Measurements from ENCODE around the gene ISL1.

Gene ISL1

DNA sequence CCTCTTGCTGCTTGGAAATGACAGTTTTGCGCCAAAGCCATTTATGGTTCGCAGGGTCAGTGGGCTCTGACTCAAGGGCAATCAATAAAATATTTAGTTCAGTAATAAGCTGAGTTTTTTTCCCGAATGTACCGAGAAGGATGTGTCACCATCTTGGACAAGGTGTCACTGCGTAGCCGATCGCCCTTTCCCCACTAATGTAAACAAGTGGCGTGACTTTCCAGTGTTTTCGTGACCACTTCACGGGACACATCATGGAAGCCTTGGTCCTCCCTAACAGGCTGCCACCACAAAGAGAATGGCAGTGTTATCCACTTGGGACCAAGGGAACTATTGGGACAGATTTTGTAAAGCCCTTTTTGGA lies 16.4 kb downstream of the ISL1 start:
- H3K4me3 ChIP-seq (ENCODE audit: low read length): no peak overlapping the region
- TF ChIP-seq, protein P1, sequence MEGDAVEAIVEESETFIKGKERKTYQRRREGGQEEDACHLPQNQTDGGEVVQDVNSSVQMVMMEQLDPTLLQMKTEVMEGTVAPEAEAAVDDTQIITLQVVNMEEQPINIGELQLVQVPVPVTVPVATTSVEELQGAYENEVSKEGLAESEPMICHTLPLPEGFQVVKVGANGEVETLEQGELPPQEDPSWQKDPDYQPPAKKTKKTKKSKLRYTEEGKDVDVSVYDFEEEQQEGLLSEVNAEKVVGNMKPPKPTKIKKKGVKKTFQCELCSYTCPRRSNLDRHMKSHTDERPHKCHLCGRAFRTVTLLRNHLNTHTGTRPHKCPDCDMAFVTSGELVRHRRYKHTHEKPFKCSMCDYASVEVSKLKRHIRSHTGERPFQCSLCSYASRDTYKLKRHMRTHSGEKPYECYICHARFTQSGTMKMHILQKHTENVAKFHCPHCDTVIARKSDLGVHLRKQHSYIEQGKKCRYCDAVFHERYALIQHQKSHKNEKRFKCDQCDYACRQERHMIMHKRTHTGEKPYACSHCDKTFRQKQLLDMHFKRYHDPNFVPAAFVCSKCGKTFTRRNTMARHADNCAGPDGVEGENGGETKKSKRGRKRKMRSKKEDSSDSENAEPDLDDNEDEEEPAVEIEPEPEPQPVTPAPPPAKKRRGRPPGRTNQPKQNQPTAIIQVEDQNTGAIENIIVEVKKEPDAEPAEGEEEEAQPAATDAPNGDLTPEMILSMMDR (conservative IDR thresholded peaks at IDR 0.05; ENCODE audit: low read length): no peak
- DNase-seq (ENCODE audit: low read depth): no peak

DNA sequence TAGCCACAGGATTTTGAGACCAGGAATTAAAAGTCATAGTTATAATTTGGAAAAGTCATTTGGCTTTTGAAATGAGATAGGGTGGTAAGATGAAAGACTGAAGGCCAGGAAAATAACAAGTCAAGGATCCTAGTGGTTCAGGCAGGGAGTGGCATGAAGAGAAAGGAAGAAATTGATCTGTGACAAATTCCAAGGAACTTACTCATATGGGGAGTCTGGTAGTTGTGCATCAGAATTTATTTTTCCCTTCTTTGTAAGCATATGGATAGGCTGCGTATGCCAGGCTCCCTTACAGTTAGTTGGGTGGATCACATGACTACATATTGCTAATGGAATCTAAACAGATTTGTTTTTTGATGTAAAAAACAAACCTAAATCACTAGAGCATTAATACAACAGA lies 21.0 kb downstream of the ISL1 start:
- H3K4me3 ChIP-seq (ENCODE audit: low read length): no peak overlapping the region
- TF ChIP-seq, protein P1 (conservative IDR thresholded peaks at IDR 0.05; ENCODE audit: low read length): no peak
- no peak for DNase-seq (ENCODE audit: low read depth)

DNA sequence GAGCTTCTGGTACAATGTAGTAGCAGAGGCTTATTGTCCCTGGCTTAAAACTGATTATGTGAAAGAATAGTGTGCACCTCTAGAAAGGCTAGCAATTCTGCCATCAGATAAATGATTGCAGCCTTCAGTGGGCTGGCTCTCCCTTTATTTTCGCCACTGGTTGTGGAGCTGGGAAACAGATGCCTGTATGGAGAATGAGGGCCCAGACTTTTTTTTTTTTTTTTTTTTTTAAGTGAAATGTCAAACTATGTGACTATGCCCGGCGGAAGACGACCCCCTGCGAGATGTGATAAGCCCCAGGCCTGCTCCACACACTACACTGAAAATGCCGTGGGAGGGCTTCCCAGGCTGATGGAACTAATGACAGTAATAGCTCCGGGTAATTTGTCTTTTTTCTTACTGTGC lies 28.7 kb downstream of the ISL1 start:
- no peak for DNase-seq (ENCODE audit: low read depth)
- no peak overlapping the region for H3K4me3 ChIP-seq (ENCODE audit: low read length)
- TF ChIP-seq, protein P1 (conservative IDR thresholded peaks at IDR 0.05; ENCODE audit: low read length): no peak

- no peak for DNase-seq (ENCODE audit: low read depth)
- TF ChIP-seq, protein P1 (conservative IDR thresholded peaks at IDR 0.05; ENCODE audit: low read length): no peak
- no peak overlapping the region for H3K4me3 ChIP-seq (ENCODE audit: low read length)
Measured at GRCh38 chr5:51414516-51414915, 31.3 kb downstream of the ISL1 start.

DNA sequence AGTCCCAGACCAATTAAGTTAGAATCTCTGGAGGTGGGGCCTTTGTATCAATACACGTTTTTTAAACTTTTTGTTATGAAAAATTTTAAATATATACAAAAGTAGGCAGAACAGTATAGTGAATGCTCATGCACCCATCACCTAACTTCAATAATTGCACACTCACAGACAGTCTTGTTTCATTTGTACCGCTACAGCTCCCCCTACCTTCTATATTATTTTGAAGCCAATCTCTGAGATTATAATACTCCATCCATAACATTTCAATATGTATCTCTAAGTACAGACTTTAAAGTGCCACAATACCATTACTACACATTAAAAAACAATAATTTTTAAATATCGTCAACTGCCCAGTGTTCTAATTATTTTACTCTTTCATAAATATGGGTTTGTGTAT lies 32.9 kb downstream of the ISL1 start:
- H3K4me3 ChIP-seq (ENCODE audit: low read length): no peak overlapping the region
- TF ChIP-seq, protein P1 (conservative IDR thresholded peaks at IDR 0.05; ENCODE audit: low read length): no peak
- DNase-seq (ENCODE audit: low read depth): no peak

DNA sequence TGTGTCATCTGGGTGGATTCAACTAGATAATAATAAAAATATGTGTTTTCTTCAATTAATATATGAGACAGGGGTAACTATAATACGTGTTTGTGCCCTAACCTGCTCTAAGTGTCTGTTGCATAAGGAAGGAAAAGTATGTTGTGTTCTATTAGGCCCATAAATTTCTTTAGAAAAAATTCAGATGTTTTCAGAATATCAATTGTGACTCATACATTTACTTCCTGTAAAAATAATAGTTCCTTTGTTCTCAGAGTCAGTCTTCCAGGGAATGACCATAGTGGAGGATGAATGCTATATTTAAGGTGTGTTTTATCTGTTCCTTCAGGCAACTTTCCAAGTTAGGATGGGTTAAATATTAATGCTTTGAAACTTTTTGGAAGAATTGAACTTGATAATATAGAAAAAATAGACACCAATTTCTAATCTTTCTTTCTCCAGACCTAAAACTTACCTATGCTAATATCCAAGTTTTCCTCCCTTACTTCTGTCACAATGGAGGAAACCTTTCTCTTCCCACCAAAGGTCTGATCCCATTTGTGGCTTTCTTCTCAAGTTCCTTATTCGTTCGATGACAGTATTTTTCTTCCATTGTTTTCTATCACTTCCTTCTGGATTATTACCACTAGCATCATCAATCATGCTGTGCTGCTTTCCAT lies 49.9 kb downstream of the ISL1 start:
- TF ChIP-seq, protein P1 (conservative IDR thresholded peaks at IDR 0.05; ENCODE audit: low read length): no peak
- DNase-seq (ENCODE audit: low read depth): no peak
- no peak overlapping the region for H3K4me3 ChIP-seq (ENCODE audit: low read length)

DNA sequence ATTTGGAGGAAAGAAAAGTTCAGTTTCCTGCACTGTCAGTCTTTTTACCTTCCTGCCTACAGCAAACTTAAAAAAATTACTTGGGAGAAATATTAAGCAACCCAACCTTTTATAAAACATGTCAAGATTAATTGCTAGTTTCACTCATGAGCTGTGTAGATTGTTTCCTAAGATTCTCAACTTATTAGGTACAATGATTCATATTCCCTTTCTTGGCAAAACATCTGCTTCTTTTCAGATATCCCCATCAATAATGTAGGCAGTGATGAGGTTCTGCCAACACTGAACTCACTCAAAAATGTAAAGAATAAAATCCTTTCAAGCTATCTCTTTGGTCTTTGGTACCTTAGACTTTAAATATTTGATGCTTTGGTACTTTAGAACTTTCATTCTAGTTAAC lies 56.0 kb downstream of the ISL1 start:
- no peak overlapping the region for H3K4me3 ChIP-seq (ENCODE audit: low read length)
- TF ChIP-seq, protein P1 (conservative IDR thresholded peaks at IDR 0.05; ENCODE audit: low read length): no peak
- no peak for DNase-seq (ENCODE audit: low read depth)

Measured in AG10803 (cell line).